ENCODE data around the gene ADIPOR1. TPM values are rescaled to one million over a fixed set of nuclear protein-coding genes. Genes with fewer than 3 reads are reported as not detected.

The ADIPOR1 gene
- total RNA-seq, 4 donors from 2014 or later: 68.6 to 95.1 (median 80.1) TPM

- peaks cover 0 to 13% (median 2%) of the 10 kb centered on the region in 4 donors for H3K4me1 ChIP-seq
- no peak overlapping the region for H3K4me3 ChIP-seq
- H3K27me3 ChIP-seq: peaks cover 0 to 10% of the 10 kb centered on the region in 2 donors
- TF ChIP-seq EP300 (IDR thresholded peaks at IDR 0.05) (no peak), CTCF (IDR thresholded peaks at IDR 0.05) (no peak), POLR2A (IDR thresholded peaks at IDR 0.05) (no peak)
- H3K9me3 ChIP-seq: no peaks in the 10 kb centered on the region
- no peaks in the 10 kb centered on the region for H3K36me3 ChIP-seq
- no peak overlapping the region for H3K27ac ChIP-seq
- no peak for DNase-seq (ENCODE audit: low spot score in 2 of 2)
- WGBS, 2 donors: 76 to 80% methylated on average over 9 of the region's 9 CpGs
These were observed 43.9 kb upstream of the ADIPOR1 start for GRCh38 chr1:203001986-203002385.

- DNase-seq (ENCODE audit: low spot score in 2 of 2): no peak
- peaks cover 0 to 4% (median 0%) of the 10 kb centered on the region in 4 donors for H3K4me1 ChIP-seq
- H3K27ac ChIP-seq: no peak overlapping the region
- no peak for TF ChIP-seq EP300 (IDR thresholded peaks at IDR 0.05)
- no peak for TF ChIP-seq CTCF (IDR thresholded peaks at IDR 0.05)
- TF ChIP-seq POLR2A (IDR thresholded peaks at IDR 0.05): no peak
- no peaks in the 10 kb centered on the region for H3K9me3 ChIP-seq
- no peak overlapping the region for H3K4me3 ChIP-seq
- peaks cover 0 to 20% of the 10 kb centered on the region in 2 donors for H3K27me3 ChIP-seq
- 84 to 90% methylated on average over 3 of the region's 3 CpGs for WGBS, 2 donors
- no peaks in the 10 kb centered on the region for H3K36me3 ChIP-seq
These were observed 42.3 kb upstream of the ADIPOR1 start for GRCh38 chr1:203000217-203000944.

- Histone ChIP-seq H3K4me1 (peaks cover 0 to 4% (median 0%) of the 10 kb centered on the region in 4 donors), H3K36me3 (no peaks in the 10 kb centered on the region), H3K27me3 (peaks cover 0 to 32% of the 10 kb centered on the region in 2 donors), H3K27ac (no peak overlapping the region), H3K4me3 (no peak overlapping the region), H3K9me3 (no peaks in the 10 kb centered on the region)
- 45 to 46% methylated on average over 14 of the region's 14 CpGs for WGBS, 2 donors
- TF ChIP-seq CTCF (IDR thresholded peaks at IDR 0.05) (peak; percentile 69 to 84 (median 76)), POLR2A (IDR thresholded peaks at IDR 0.05) (no peak)
- peak; percentile 28 to 90 for DNase-seq (ENCODE audit: low spot score in 2 of 2)
These were observed 41.0 kb upstream of the ADIPOR1 start for GRCh38 chr1:202998836-202999750.

- no peak for DNase-seq (ENCODE audit: low spot score in 2 of 2)
- H3K4me3 ChIP-seq: no peak overlapping the region
- no peak for TF ChIP-seq CTCF (IDR thresholded peaks at IDR 0.05)
- no peaks in the 10 kb centered on the region for H3K9me3 ChIP-seq
- peaks cover 0 to 4% (median 0%) of the 10 kb centered on the region in 4 donors for H3K4me1 ChIP-seq
- whole genome bisulfite sequencing, 2 donors: 67 to 71% methylated on average over 3 of the region's 3 CpGs
- H3K27me3 ChIP-seq: peaks cover 0 to 43% of the 10 kb centered on the region in 2 donors
- H3K36me3 ChIP-seq: no peaks in the 10 kb centered on the region
- H3K27ac ChIP-seq: no peak overlapping the region
These were observed 36.6 kb upstream of the ADIPOR1 start for GRCh38 chr1:202994756-202995155.

GRCh38 chr1:202991112-202991511 lies 33.0 kb upstream of the ADIPOR1 start:
- Histone ChIP-seq H3K9me3 (no peaks in the 10 kb centered on the region), H3K27ac (no peak overlapping the region), H3K36me3 (no peaks in the 10 kb centered on the region), H3K4me1 (no peaks in the 10 kb centered on the region), H3K27me3 (peaks cover 0 to 30% of the 10 kb centered on the region in 2 donors), H3K4me3 (no peak overlapping the region)
- TF ChIP-seq POLR2A (IDR thresholded peaks at IDR 0.05) (no peak), CTCF (IDR thresholded peaks at IDR 0.05) (no peak), EP300 (IDR thresholded peaks at IDR 0.05) (no peak)
- DNase-seq (ENCODE audit: low spot score in 2 of 2): no peak
